ENCODE results near the gene ARHGAP42.

- TF ChIP-seq RAD21 (IDR thresholded peaks at IDR 0.05; ENCODE audit: low read length) (no peak), CTCF (conservative IDR thresholded peaks at IDR 0.05; ENCODE audit: low read depth, low read length) (no peak), RCOR1 (IDR thresholded peaks at IDR 0.05; ENCODE audit: insufficient replicate concordance, low read length) (no peak), POLR2A (IDR thresholded peaks at IDR 0.05; ENCODE audit: low read depth, low read length) (no peak), USF2 (IDR thresholded peaks at IDR 0.05; ENCODE audit: low read depth, low read length) (no peak), BHLHE40 (IDR thresholded peaks at IDR 0.05; ENCODE audit: low read depth, low read length) (no peak)
Measured at GRCh38 chr11:100830274-100830673, 143.2 kb downstream of the ARHGAP42 start.

Data from IMR-90 (cell line).